ENCODE results near the gene THOC5. TPM values are rescaled to one million over a fixed set of nuclear protein-coding genes. Genes with fewer than 3 reads are reported as not detected.

Gene THOC5
- total RNA-seq, 1 experiment from 2014 or later = 74.4 TPM

DNA sequence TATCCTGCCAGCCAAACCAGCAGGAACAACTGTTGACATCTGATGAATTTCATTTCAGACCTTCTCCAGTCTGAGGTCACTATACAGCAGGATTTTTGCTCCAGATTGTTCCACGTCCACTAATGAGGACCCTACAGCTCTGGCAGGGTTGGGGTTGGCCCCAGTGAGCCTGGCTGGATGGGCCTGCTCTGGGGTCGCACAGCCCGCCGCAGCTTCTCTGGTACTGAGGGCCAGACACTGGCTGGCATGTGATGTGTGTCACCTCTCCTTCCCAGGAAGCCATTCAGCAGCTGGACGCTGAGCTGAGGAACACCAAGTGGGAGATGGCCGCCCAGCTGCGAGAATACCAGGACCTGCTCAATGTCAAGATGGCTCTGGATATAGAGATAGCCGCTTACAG lies 68.1 kb downstream of the THOC5 start:
- intact Hi-C loops (cut with micrococcal nuclease; ENCODE audit: unreplicated experiment) (no loop called here), in situ Hi-C loops (cut with HindIII; ENCODE audit: low pct_unique_long_range_greater_than_20kb, low sequenced_read_pairs) (no loop called here)
- Histone ChIP-seq H3K27ac (ENCODE audit: low read length) (no peak overlapping the region), H3K4me1 (ENCODE audit: control insufficient read depth, insufficient read depth, low read length) (no peaks in the 10 kb centered on the region), H3K9me3 (ENCODE audit: control insufficient read depth, insufficient read depth, low read depth, low read length) (no peaks in the 10 kb centered on the region), H3K27me3 (ENCODE audit: control insufficient read depth, insufficient read depth, low read length) (no peaks in the 10 kb centered on the region), H3K4me3 (ENCODE audit: low read depth in 2 of 2, low read length in 2 of 2) (no peak overlapping the region), H3K36me3 (ENCODE audit: control insufficient read depth, insufficient read depth, low read length) (no peaks in the 10 kb centered on the region)
- ATAC-seq (no peak), DNase-seq (ENCODE audit: low read depth, low spot score) (no peak)
- CTCF ChIA-PET = no interaction called here
- BruUV-seq (replicated peaks) = no TSS peak
- TF ChIP-seq, protein P1, sequence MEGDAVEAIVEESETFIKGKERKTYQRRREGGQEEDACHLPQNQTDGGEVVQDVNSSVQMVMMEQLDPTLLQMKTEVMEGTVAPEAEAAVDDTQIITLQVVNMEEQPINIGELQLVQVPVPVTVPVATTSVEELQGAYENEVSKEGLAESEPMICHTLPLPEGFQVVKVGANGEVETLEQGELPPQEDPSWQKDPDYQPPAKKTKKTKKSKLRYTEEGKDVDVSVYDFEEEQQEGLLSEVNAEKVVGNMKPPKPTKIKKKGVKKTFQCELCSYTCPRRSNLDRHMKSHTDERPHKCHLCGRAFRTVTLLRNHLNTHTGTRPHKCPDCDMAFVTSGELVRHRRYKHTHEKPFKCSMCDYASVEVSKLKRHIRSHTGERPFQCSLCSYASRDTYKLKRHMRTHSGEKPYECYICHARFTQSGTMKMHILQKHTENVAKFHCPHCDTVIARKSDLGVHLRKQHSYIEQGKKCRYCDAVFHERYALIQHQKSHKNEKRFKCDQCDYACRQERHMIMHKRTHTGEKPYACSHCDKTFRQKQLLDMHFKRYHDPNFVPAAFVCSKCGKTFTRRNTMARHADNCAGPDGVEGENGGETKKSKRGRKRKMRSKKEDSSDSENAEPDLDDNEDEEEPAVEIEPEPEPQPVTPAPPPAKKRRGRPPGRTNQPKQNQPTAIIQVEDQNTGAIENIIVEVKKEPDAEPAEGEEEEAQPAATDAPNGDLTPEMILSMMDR (IDR thresholded peaks at IDR 0.05) = no peak
- TF ChIP-seq SIN3A (IDR thresholded peaks at IDR 0.05; ENCODE audit: borderline replicate concordance, insufficient read depth, low read depth, low read length) (no peak), TCF7L2 (IDR thresholded peaks at IDR 0.05; ENCODE audit: low read depth, low read length) (no peak), POLR2AphosphoS5 (IDR thresholded peaks at IDR 0.05; ENCODE audit: low read depth, low read length) (no peak)
- TF ChIP-seq, protein P2, sequence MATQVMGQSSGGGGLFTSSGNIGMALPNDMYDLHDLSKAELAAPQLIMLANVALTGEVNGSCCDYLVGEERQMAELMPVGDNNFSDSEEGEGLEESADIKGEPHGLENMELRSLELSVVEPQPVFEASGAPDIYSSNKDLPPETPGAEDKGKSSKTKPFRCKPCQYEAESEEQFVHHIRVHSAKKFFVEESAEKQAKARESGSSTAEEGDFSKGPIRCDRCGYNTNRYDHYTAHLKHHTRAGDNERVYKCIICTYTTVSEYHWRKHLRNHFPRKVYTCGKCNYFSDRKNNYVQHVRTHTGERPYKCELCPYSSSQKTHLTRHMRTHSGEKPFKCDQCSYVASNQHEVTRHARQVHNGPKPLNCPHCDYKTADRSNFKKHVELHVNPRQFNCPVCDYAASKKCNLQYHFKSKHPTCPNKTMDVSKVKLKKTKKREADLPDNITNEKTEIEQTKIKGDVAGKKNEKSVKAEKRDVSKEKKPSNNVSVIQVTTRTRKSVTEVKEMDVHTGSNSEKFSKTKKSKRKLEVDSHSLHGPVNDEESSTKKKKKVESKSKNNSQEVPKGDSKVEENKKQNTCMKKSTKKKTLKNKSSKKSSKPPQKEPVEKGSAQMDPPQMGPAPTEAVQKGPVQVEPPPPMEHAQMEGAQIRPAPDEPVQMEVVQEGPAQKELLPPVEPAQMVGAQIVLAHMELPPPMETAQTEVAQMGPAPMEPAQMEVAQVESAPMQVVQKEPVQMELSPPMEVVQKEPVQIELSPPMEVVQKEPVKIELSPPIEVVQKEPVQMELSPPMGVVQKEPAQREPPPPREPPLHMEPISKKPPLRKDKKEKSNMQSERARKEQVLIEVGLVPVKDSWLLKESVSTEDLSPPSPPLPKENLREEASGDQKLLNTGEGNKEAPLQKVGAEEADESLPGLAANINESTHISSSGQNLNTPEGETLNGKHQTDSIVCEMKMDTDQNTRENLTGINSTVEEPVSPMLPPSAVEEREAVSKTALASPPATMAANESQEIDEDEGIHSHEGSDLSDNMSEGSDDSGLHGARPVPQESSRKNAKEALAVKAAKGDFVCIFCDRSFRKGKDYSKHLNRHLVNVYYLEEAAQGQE (IDR thresholded peaks at IDR 0.05; ENCODE audit: insufficient read depth in 1 of 2, low read depth in 2 of 2, low read length in 1 of 2) = no peak
- POLR2A ChIA-PET = no interaction called here

DNA sequence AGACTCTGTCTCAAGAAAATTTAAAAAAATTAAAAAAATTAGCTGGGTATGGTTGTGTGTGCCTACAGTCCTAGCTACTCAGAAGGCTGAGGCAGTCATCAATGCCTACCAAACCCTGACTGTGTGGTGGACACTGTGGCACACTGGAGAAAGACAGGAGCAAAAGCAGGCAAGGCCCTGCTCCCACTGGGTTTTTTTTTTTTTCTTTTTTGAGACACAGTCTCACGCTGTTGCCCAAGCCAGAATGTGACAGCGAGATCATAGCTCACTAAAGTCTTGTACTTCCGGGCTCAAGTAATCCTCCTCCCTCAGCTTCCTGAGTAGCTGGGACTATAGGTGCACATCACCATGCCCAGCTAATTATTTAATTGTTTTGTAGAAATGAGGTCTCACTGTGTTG lies 68.9 kb downstream of the THOC5 start:
- in situ Hi-C loops (cut with HindIII; ENCODE audit: low pct_unique_long_range_greater_than_20kb, low sequenced_read_pairs) = no loop called here
- no peaks in the 10 kb centered on the region for H3K27me3 ChIP-seq (ENCODE audit: control insufficient read depth, insufficient read depth, low read length)
- no peak for DNase-seq (ENCODE audit: low read depth, low spot score)
- H3K36me3 ChIP-seq (ENCODE audit: control insufficient read depth, insufficient read depth, low read length) = no peaks in the 10 kb centered on the region
- TF ChIP-seq, protein P1 (IDR thresholded peaks at IDR 0.05) = no peak
- TF ChIP-seq, protein P2 (IDR thresholded peaks at IDR 0.05; ENCODE audit: insufficient read depth in 1 of 2, low read depth in 2 of 2, low read length in 1 of 2) = no peak
- no peak for TF ChIP-seq TCF7L2 (IDR thresholded peaks at IDR 0.05; ENCODE audit: low read depth, low read length)
- TF ChIP-seq POLR2AphosphoS5 (IDR thresholded peaks at IDR 0.05; ENCODE audit: low read depth, low read length) = no peak
- no peak for TF ChIP-seq SIN3A (IDR thresholded peaks at IDR 0.05; ENCODE audit: borderline replicate concordance, insufficient read depth, low read depth, low read length)
- H3K27ac ChIP-seq (ENCODE audit: low read length) = no peak overlapping the region
- intact Hi-C loops (cut with micrococcal nuclease; ENCODE audit: unreplicated experiment) = no loop called here
- ATAC-seq = no peak
- CTCF ChIA-PET = interaction anchor here (0.7 kb wide), 1 partner anchor 12 kb away, joined by 5 read pairs; no protein-coding TSS in a partner anchor
- no peak overlapping the region for H3K4me3 ChIP-seq (ENCODE audit: low read depth in 2 of 2, low read length in 2 of 2)
- no TSS peak for BruUV-seq (replicated peaks)
- POLR2A ChIA-PET = interaction anchor here (0.6 kb wide), 1 partner anchor 57 kb away, joined by 7 read pairs; no protein-coding TSS in a partner anchor
- no peaks in the 10 kb centered on the region for H3K9me3 ChIP-seq (ENCODE audit: control insufficient read depth, insufficient read depth, low read depth, low read length)
- no peaks in the 10 kb centered on the region for H3K4me1 ChIP-seq (ENCODE audit: control insufficient read depth, insufficient read depth, low read length)

Data from Panc1 (cell line).